Measurements from ENCODE around the gene LYPLA2.
A peak's percentile ranks its signal among the peaks of the same experiment; 100 is the strongest.
"Not testable (repeated sequence)": the region's sequence is repeated elsewhere in the genome, so short reads cannot be mapped to it uniquely, and the experiment has no call there.

LYPLA2 gene

GRCh38 chr1:23779826-23780371, 11.0 kb upstream of the LYPLA2 start:
- no peak for DNase-seq

- not testable (repeated sequence) for DNase-seq
Measured at GRCh38 chr1:23783141-23783540, 7.8 kb upstream of the LYPLA2 start.

- DNase-seq: no peak
Measured at GRCh38 chr1:23784846-23785245, 6.1 kb upstream of the LYPLA2 start.

- no peak for DNase-seq
Measured at GRCh38 chr1:23787701-23788100, 3.2 kb upstream of the LYPLA2 start.

- no peak for DNase-seq
Measured at GRCh38 chr1:23788695-23789094, 2.2 kb upstream of the LYPLA2 start.

GRCh38 chr1:23791516-23792047, 637 bp downstream of the LYPLA2 start:
- peak; percentile 56 for DNase-seq

- no peak for DNase-seq
Measured at GRCh38 chr1:23792151-23792945, 1.4 kb downstream of the LYPLA2 start.

- DNase-seq: peak; percentile 60
Measured at GRCh38 chr1:23793018-23793781, 2.3 kb downstream of the LYPLA2 start.

GRCh38 chr1:23793861-23794731, 3.2 kb downstream of the LYPLA2 start:
- DNase-seq: no peak

GRCh38 chr1:23794732-23795182, 3.8 kb downstream of the LYPLA2 start:
- DNase-seq: not testable (repeated sequence)

GRCh38 chr1:23795676-23796465, 4.9 kb downstream of the LYPLA2 start:
- DNase-seq: no peak

- DNase-seq: no peak
Measured at GRCh38 chr1:23796466-23797271, 5.7 kb downstream of the LYPLA2 start.

- no peak for DNase-seq
Measured at GRCh38 chr1:23797478-23798448, 6.8 kb downstream of the LYPLA2 start.

GRCh38 chr1:23798662-23799142, 7.8 kb downstream of the LYPLA2 start:
- DNase-seq: no peak

- no peak for DNase-seq
Measured at GRCh38 chr1:23799255-23799569, 8.3 kb downstream of the LYPLA2 start.

- peak; percentile 64 for DNase-seq
Measured at GRCh38 chr1:23799570-23800399, 8.8 kb downstream of the LYPLA2 start.

- peak; percentile 97 for DNase-seq
Measured at GRCh38 chr1:23800400-23801337, 9.7 kb downstream of the LYPLA2 start, which contains the start of gene GALE. Gene GALE, minus strand, starts transcription at chr1:23800754. Its CDS starts 1,747 bp downstream, at chr1:23799007.
